ENCODE measurements around the gene FAM118B.

GRCh38 chr11:126254819-126255218 lies 43.2 kb downstream of the FAM118B start:
- TF ChIP-seq CTCF (IDR thresholded peaks at IDR 0.05) (no peak), POLR2AphosphoS5 (IDR thresholded peaks at IDR 0.05) (no peak), POLR2A (IDR thresholded peaks at IDR 0.05) (no peak), EP300 (IDR thresholded peaks at IDR 0.05) (no peak)
